GF-D8 (cell line): Measurements from ENCODE around the gene ITGA6.

Experiments
- DNase-seq: peaks from one replicate; lab custom pipeline; 2025; lab: John Stamatoyannopoulos, UW

The ITGA6 gene

GRCh38 chr2:172427256-172427989 is at the start of gene ITGA6:
TSS of gene ITGA6 (plus strand) at chr2:172427586.
- DNase-seq = no peak

- peak; percentile 17 for DNase-seq
These were observed 46.7 kb upstream of the ITGA6 start for GRCh38 chr2:172380436-172381274.

- no peak for DNase-seq
These were observed 45.9 kb upstream of the ITGA6 start for GRCh38 chr2:172381275-172382027.

GRCh38 chr2:172387361-172387760 is 40.0 kb upstream of the ITGA6 start:
- no peak for DNase-seq

GRCh38 chr2:172389685-172390339 is 37.6 kb upstream of the ITGA6 start:
- DNase-seq = no peak

GRCh38 chr2:172394002-172394401 is 33.4 kb upstream of the ITGA6 start:
- peak; percentile 36 for DNase-seq

GRCh38 chr2:172395503-172395902 is 31.9 kb upstream of the ITGA6 start:
- DNase-seq = peak; percentile 51

GRCh38 chr2:172397148-172397834 is 30.1 kb upstream of the ITGA6 start:
- no peak for DNase-seq

- DNase-seq = no peak
These were observed 28.9 kb upstream of the ITGA6 start for GRCh38 chr2:172398440-172398839.

GRCh38 chr2:172399765-172400164 is 27.6 kb upstream of the ITGA6 start:
- no peak for DNase-seq

GRCh38 chr2:172402198-172402597 is 25.2 kb upstream of the ITGA6 start:
- no peak for DNase-seq

GRCh38 chr2:172403402-172403801 is 24.0 kb upstream of the ITGA6 start:
- DNase-seq = no peak

GRCh38 chr2:172403881-172404468 is 23.4 kb upstream of the ITGA6 start:
- no peak for DNase-seq

GRCh38 chr2:172404824-172405223 is 22.6 kb upstream of the ITGA6 start:
- no peak for DNase-seq

GRCh38 chr2:172405673-172406072 is 21.7 kb upstream of the ITGA6 start:
- no peak for DNase-seq

GRCh38 chr2:172408143-172408766 is 19.1 kb upstream of the ITGA6 start:
- DNase-seq = no peak

- DNase-seq = no peak
These were observed 18.3 kb upstream of the ITGA6 start for GRCh38 chr2:172409042-172409441.

- no peak for DNase-seq
These were observed 14.3 kb upstream of the ITGA6 start for GRCh38 chr2:172412984-172413492.

- DNase-seq = no peak
These were observed 12.1 kb upstream of the ITGA6 start for GRCh38 chr2:172415157-172415864.

GRCh38 chr2:172415865-172416183 is 11.6 kb upstream of the ITGA6 start:
- no peak for DNase-seq
